Measurements from ENCODE around the gene ZNF831.

- TF ChIP-seq CTCF (IDR thresholded peaks at IDR 0.05), result no peak
- TF ChIP-seq POLR2AphosphoS5 (IDR thresholded peaks at IDR 0.05), result no peak
Observed at GRCh38 chr20:59307270-59307669, 143.6 kb downstream of the ZNF831 start.
